ENCODE data around the gene MID2.
A peak's percentile ranks its signal among the peaks of the same experiment; 100 is the strongest.

Gene MID2

DNA sequence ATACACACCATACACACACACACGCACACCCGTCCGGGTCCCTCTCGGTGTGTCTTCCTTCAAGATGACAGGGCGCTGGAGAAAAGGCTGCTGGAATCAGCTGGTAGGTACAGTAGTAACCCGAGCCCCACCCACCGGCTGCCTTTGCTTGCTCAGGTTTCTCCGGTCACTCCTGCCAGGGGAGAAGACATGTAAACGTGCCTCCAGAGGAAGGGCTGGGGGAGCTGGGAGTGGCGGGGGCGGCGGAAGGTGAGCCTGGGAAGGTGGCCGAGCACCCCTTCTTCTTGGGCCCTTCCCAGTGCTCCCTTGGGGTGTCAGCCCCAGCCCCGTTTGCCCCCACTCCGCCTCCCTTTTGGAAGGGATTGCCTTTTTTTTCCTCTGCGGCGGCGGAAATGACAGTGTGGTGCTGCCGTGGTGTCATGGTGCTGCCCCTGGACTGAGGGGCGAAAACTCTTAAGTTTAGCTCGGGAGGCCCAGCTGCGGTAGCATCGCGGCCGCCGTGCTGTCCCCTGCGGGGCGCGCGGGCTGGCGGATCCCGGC lies at the start of gene MID2:
TSS of gene MID2 (plus strand) at position 169 of the 540 bp plus-strand sequence. CDS start 561 bp downstream, outside the sequence.
- DNase-seq (ENCODE audit: low read depth in 2 of 2): peak; percentile 49 to 51
- H3K4me3 ChIP-seq (replicated peaks in 1 of 2; ENCODE audit: low read depth in 2 of 2, low read length in 2 of 2): peak within 1 kb of the TSS; percentile 49 to 56
- TF ChIP-seq CTCF (IDR thresholded peaks at IDR 0.05; ENCODE audit: low read depth, low read length): no peak

DNA sequence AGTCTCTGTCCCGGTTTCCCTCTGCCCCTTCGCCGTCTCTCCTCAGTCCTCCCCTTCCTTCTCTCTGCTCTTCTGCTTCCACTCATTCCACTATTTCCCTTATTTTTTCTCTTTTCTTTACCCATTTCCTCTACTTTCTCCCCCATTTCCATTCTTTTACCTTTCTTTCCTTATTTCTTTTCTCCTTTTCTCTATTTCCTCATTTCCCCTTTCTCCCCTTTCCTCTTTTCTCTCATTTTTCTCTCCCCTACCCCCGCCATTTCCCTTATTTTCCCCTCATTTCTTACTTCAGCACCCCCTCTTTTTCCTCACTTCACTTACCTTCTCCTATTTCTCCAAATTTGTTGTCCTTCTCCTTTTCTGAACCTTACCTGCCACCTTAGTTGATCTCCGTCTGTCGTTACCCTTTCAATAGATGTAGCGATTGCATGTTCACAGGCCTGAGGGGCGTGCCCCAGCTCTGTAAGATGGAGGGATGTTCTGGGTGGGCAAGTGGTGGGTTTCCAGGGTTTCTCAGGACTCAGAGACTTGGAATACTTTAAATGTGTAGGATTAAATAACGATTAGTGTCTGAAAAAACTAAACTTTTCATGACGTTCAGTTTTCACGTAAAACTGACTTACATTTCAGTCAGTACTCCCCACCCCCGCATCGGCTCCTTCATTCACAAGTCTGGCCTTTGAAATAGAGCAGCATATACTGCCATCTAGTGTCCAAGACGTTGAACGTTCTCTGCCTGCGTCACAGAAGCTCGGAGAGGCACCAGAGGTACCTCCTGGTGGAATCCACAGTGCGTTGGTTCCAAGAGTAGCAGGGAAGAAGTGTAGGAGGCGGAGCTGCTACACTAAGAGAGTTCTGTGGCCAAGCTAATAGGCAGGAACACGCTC lies 48.8 kb upstream of the MID2 start:
- peak; percentile 55 for TF ChIP-seq CTCF (IDR thresholded peaks at IDR 0.05; ENCODE audit: low read depth, low read length)
- peak; percentile 93 to 94 for DNase-seq (ENCODE audit: low read depth in 2 of 2)
- peak overlapping the region; percentile 53 to 56 for H3K4me3 ChIP-seq (replicated peaks in 1 of 2; ENCODE audit: low read depth in 2 of 2, low read length in 2 of 2)

DNA sequence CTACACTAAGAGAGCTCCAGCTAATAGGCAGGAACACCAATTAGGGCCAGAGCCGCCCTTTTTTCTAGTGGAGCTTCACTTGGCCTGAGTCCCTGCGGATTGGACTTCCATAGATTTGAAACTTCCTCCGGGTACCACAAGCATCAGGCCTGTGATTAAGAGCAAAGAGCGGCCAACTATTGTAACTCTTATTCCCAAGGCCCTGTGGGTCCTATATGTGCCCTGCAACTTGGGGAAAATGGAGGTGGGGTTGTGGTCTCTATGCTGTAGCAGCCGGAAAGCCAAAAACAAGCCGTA lies 48.2 kb upstream of the MID2 start, which contains the start of gene NCBP2L:
TSS of gene NCBP2L (plus strand) at position 198 of the 297 bp plus-strand sequence. CDS start 16,488 bp downstream, outside the sequence.
- DNase-seq (ENCODE audit: low read depth in 2 of 2): no peak
- no peak for TF ChIP-seq CTCF (IDR thresholded peaks at IDR 0.05; ENCODE audit: low read depth, low read length)
- H3K4me3 ChIP-seq (replicated peaks in 1 of 2; ENCODE audit: low read depth in 2 of 2, low read length in 2 of 2): peak within 1 kb of the TSS; percentile 53 to 56

- TF ChIP-seq CTCF (IDR thresholded peaks at IDR 0.05; ENCODE audit: low read depth, low read length): no peak
- DNase-seq (ENCODE audit: low read depth in 2 of 2): no peak
- no peak overlapping the region for H3K4me3 ChIP-seq (replicated peaks in 1 of 2; ENCODE audit: low read depth in 2 of 2, low read length in 2 of 2)
Observed at GRCh38 chrX:107780525-107780924, 45.1 kb upstream of the MID2 start.

- no peak for TF ChIP-seq CTCF (IDR thresholded peaks at IDR 0.05; ENCODE audit: low read depth, low read length)
- H3K4me3 ChIP-seq (replicated peaks in 1 of 2; ENCODE audit: low read depth in 2 of 2, low read length in 2 of 2): no peak overlapping the region
- peak; percentile 4 to 18 for DNase-seq (ENCODE audit: low read depth in 2 of 2)
Observed at GRCh38 chrX:107787827-107788226, 37.8 kb upstream of the MID2 start.

DNA sequence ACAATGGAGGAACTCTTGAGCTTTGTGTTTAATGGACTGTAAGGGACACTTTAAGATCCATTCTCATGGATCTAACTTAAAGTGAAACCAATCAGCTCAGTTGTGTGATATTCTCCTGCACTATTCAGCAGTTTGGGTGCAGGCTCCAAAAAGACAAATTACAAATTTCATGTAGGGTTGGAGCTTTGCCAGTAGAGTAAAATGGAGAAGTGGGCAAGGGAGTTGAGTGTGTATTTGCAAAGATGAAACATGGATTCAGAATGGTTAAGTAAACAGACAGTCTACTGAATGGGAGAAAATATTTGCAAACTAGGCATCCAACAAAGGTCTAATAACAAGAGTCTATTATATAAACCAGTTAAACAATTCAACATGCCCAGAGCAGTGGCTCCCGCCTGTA lies 21.2 kb upstream of the MID2 start:
- H3K4me3 ChIP-seq (replicated peaks in 1 of 2; ENCODE audit: low read depth in 2 of 2, low read length in 2 of 2): no peak overlapping the region
- DNase-seq (ENCODE audit: low read depth in 2 of 2): no peak
- TF ChIP-seq CTCF (IDR thresholded peaks at IDR 0.05; ENCODE audit: low read depth, low read length): no peak

Measured in cardiac fibroblast (primary cell).